HL-60 (cell line): ENCODE measurements around the gene BBS12.

Experiments
- DNase-seq, 2 experiments: peaks; one replicate each; pipeline ENCODE4 v3.0.0-alpha.2; 2010 to 2020; ENCODE audit warnings: low read depth in 1 of 2, low spot score in 1 of 2
- H3K27ac ChIP-seq: fragments of 250-450 bp; sonication (Bioruptor Pico); replicated peaks from 2 replicates; pipeline ENCODE4 v1.5.1; 2020; ENCODE audit warnings: mild to moderate bottlenecking, moderate library complexity
- H3K27me3 ChIP-seq: fragments of 250-450 bp; sonication (Bioruptor Pico); 2 replicates; pipeline ENCODE4 v1.5.1; 2021; ENCODE audit warnings: mild to moderate bottlenecking, moderate library complexity; ENCODE audit not compliant: insufficient read depth, poor library complexity, severe bottlenecking
- H3K4me3 ChIP-seq: replicated peaks from 2 replicates; pipeline ENCODE4 v1.5.1; 2011; ENCODE audit warnings: mild to moderate bottlenecking, control low read depth, low read length; ENCODE audit not compliant: insufficient read depth
- GABPA ChIP-seq: IDR thresholded peaks from 2 replicates; pipeline ENCODE4 v1.6.1; 2012; ENCODE audit warnings: low read depth
- POLR2AphosphoS5 ChIP-seq: IDR thresholded peaks from 2 replicates; pipeline ENCODE4 v1.6.1; 2012; ENCODE audit warnings: low read depth
- SPI1 ChIP-seq: IDR thresholded peaks from 2 replicates; pipeline ENCODE4 v1.6.1; 2012; ENCODE audit warnings: low read depth, mild to moderate bottlenecking, borderline replicate concordance
- TF ChIP-seq, protein P1 (sequence below): IDR thresholded peaks from one replicate; pipeline ENCODE4 v1.5.1; 2011; ENCODE audit warnings: low read length, control low read depth, inconsistent platforms; ENCODE audit not compliant: insufficient read depth
- TF ChIP-seq, protein P2 (sequence below): IDR thresholded peaks from 2 replicates; pipeline ENCODE4 v1.6.1; 2012; ENCODE audit warnings: low read depth; ENCODE audit not compliant: insufficient replicate concordance

Gene BBS12

DNA sequence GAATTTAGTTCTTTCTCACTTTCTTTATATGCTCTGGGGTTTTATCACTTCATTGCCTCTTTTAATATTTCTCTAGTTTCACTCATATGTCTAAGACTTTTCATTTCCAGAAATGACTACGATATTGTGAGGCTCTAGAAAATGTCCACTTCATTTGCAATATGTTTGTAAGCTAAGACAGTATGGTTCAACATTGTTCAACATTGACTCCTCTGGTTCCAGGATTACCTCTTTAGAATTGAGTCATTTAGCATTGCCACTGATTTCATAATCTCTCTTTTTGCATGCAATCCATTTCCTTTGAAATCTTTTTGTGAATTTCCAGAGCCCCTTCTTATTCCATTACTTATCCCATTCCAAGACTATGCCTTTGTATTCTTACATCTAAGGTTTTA, 32.3 kb downstream of the BBS12 start:
- no peak for TF ChIP-seq POLR2AphosphoS5
- TF ChIP-seq SPI1 = no peak
- TF ChIP-seq, protein P1, sequence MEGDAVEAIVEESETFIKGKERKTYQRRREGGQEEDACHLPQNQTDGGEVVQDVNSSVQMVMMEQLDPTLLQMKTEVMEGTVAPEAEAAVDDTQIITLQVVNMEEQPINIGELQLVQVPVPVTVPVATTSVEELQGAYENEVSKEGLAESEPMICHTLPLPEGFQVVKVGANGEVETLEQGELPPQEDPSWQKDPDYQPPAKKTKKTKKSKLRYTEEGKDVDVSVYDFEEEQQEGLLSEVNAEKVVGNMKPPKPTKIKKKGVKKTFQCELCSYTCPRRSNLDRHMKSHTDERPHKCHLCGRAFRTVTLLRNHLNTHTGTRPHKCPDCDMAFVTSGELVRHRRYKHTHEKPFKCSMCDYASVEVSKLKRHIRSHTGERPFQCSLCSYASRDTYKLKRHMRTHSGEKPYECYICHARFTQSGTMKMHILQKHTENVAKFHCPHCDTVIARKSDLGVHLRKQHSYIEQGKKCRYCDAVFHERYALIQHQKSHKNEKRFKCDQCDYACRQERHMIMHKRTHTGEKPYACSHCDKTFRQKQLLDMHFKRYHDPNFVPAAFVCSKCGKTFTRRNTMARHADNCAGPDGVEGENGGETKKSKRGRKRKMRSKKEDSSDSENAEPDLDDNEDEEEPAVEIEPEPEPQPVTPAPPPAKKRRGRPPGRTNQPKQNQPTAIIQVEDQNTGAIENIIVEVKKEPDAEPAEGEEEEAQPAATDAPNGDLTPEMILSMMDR = no peak
- TF ChIP-seq, protein P2, sequence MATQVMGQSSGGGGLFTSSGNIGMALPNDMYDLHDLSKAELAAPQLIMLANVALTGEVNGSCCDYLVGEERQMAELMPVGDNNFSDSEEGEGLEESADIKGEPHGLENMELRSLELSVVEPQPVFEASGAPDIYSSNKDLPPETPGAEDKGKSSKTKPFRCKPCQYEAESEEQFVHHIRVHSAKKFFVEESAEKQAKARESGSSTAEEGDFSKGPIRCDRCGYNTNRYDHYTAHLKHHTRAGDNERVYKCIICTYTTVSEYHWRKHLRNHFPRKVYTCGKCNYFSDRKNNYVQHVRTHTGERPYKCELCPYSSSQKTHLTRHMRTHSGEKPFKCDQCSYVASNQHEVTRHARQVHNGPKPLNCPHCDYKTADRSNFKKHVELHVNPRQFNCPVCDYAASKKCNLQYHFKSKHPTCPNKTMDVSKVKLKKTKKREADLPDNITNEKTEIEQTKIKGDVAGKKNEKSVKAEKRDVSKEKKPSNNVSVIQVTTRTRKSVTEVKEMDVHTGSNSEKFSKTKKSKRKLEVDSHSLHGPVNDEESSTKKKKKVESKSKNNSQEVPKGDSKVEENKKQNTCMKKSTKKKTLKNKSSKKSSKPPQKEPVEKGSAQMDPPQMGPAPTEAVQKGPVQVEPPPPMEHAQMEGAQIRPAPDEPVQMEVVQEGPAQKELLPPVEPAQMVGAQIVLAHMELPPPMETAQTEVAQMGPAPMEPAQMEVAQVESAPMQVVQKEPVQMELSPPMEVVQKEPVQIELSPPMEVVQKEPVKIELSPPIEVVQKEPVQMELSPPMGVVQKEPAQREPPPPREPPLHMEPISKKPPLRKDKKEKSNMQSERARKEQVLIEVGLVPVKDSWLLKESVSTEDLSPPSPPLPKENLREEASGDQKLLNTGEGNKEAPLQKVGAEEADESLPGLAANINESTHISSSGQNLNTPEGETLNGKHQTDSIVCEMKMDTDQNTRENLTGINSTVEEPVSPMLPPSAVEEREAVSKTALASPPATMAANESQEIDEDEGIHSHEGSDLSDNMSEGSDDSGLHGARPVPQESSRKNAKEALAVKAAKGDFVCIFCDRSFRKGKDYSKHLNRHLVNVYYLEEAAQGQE = no peak
- TF ChIP-seq GABPA = no peak
- DNase-seq = peak in 1 of 2 experiments; percentile 5
- Histone ChIP-seq H3K4me3 (no peak overlapping the region), H3K27ac (no peak overlapping the region), H3K27me3 (no peaks in the 10 kb centered on the region)

DNA sequence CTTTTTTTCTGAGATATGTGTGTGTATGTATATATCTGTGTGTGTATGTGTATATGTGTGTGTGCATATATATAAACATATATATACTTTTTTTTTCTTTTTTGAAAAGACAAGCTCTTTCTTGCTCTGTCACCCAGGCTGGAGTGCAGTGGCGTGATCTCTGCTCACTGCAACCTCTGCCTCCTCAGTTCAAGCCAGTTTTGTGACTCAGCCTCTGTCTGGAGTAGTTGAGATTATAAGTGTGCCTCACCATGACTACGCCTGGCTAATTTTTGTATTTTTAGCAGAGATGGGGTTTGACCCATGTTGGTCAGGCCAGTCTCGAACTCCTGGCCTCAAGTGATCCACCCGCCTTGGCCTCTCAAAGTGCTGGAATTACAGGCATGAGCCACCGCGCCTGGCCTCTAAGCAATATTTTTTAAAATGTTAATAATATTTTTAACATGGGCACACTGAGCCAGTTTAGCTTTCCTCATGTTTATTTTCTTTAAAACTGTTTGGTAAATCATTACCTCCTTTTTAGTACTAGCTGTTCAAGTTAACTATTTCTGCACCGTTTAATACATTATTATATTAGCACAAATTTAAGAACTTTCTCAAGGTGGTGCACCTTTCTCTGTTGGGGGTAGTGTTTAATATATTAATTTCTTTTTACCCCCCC, 33.3 kb downstream of the BBS12 start:
- Histone ChIP-seq H3K27me3 (no peaks in the 10 kb centered on the region), H3K27ac (no peak overlapping the region), H3K4me3 (no peak overlapping the region)
- TF ChIP-seq, protein P1 = no peak
- TF ChIP-seq SPI1 (no peak), POLR2AphosphoS5 (no peak), GABPA (no peak)
- TF ChIP-seq, protein P2 = no peak
- DNase-seq = no peak

DNA sequence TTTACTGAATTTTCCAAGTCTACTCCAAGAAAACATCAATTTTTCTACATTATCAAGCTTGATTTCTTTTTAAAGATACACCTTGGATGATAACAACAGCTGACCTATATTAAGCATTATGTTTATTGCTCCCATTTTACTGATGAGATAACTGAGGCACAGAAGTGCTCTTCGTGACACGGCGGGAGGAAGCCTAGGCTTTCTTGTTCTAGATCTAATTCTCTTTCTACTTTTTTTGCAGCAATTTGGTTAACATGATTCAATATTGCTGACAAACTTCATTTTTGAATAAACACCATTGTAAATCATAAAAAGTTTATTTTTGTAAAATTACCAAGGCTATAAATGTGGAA, 33.8 kb downstream of the BBS12 start:
- no peak overlapping the region for H3K4me3 ChIP-seq
- TF ChIP-seq, protein P1 = no peak
- TF ChIP-seq, protein P2 = no peak
- TF ChIP-seq POLR2AphosphoS5 = no peak
- TF ChIP-seq GABPA = no peak
- TF ChIP-seq SPI1 = no peak
- no peak for DNase-seq
- no peaks in the 10 kb centered on the region for H3K27me3 ChIP-seq
- H3K27ac ChIP-seq = no peak overlapping the region
